Endodermal cell (in vitro differentiated cells): ENCODE data around the gene GSG1L. TPM values are rescaled to one million over a fixed set of nuclear protein-coding genes. Genes with fewer than 3 reads are reported as not detected.

Experiments
- DNase-seq: peaks from one replicate; pipeline ENCODE4 v3.0.0-alpha.2; 2017
- H3K27ac ChIP-seq: 2 replicates; pipeline ENCODE4 v1.5.1; 2013; ENCODE audit warnings: mild to moderate bottlenecking, low read depth, low read length, moderate library complexity
- H3K27me3 ChIP-seq: 2 replicates; pipeline ENCODE4 v1.6.1; 2013; ENCODE audit warnings: mild to moderate bottlenecking, low read length, moderate library complexity; ENCODE audit not compliant: insufficient read depth, control insufficient read depth, poor library complexity, severe bottlenecking
- H3K36me3 ChIP-seq: 2 replicates; pipeline ENCODE4 v1.7.0; 2013; ENCODE audit warnings: mild to moderate bottlenecking, low read length, moderate library complexity; ENCODE audit not compliant: control insufficient read depth, insufficient read depth
- H3K4me1 ChIP-seq: one replicate; pipeline ENCODE4 v1.7.0; 2013; ENCODE audit warnings: low read length; ENCODE audit not compliant: control insufficient read depth, insufficient read depth
- H3K4me3 ChIP-seq: 2 replicates; pipeline ENCODE4 v1.5.1; 2013; ENCODE audit warnings: mild to moderate bottlenecking, low read length, moderate library complexity
- H3K9ac ChIP-seq: 2 replicates; pipeline ENCODE4 v1.6.1; 2013; ENCODE audit warnings: mild to moderate bottlenecking, low read length, moderate library complexity; ENCODE audit not compliant: poor library complexity, severe bottlenecking; ENCODE audit errors: extremely low read depth
- H3K9me3 ChIP-seq: 2 replicates; pipeline ENCODE4 v1.6.1; 2013; ENCODE audit warnings: mild to moderate bottlenecking, low read length, moderate library complexity; ENCODE audit not compliant: control insufficient read depth
- H3K27ac Mint-ChIP-seq: 2 replicates; pipeline ENCODE4 v1.8.0; 2020; ENCODE audit warnings: mixed read lengths
- H3K27me3 Mint-ChIP-seq: 2 replicates; pipeline ENCODE4 v1.8.0; 2021; ENCODE audit warnings: mild to moderate bottlenecking, mixed read lengths; ENCODE audit not compliant: insufficient read depth
- H3K36me3 Mint-ChIP-seq: 2 replicates; pipeline ENCODE4 v1.8.0; 2020; ENCODE audit warnings: low read depth, mixed read lengths
- H3K4me1 Mint-ChIP-seq: 2 replicates; pipeline ENCODE4 v1.8.0; 2020; ENCODE audit warnings: mixed read lengths
- H3K4me3 Mint-ChIP-seq: 2 replicates; pipeline ENCODE4 v1.8.0; 2020; ENCODE audit warnings: mild to moderate bottlenecking, moderate library complexity, mixed read lengths
- H3K9me3 Mint-ChIP-seq: 2 replicates; pipeline ENCODE4 v1.8.0; 2020; ENCODE audit warnings: mild to moderate bottlenecking, mixed read lengths
- WGBS, 2 experiments: methylation state at CpG; one replicate each; pipeline versions ENCODE4 v1.1.5 to v1.1.7; 2013; ENCODE audit warnings: missing lambda C conversion rate in 2 of 2, mixed read lengths in 1 of 2; ENCODE audit not compliant: insufficient coverage in 1 of 2, insufficient read length in 1 of 2; 5-methylcytosine and 5-hydroxymethylcytosine counted together
- total RNA-seq, 2 donors: library from RNA; stranded (reverse); fragmentation: NEBNext Ultra II Directional in 1 of 2; extraction: Animal tissue kit (Norgen Biotek cat#: 25700) in 1 of 2; gene quantifications; 2 replicates in 1 of 2; 3 replicates in 1 of 2; pipeline ENCODE4 v1.2.1, GENCODE V29; 2021
- TF ChIP-seq, protein P1 (sequence below): fragments of 200-600 bp; sonication (generic); conservative IDR thresholded peaks from 2 replicates; pipeline ENCODE4 v1.5.0; 2021; ENCODE audit warnings: antibody characterized with exemption, mild to moderate bottlenecking

The GSG1L gene
- total RNA-seq, 2 donors from 2014 or later = 0.24 TPM; not detected in 1

DNA sequence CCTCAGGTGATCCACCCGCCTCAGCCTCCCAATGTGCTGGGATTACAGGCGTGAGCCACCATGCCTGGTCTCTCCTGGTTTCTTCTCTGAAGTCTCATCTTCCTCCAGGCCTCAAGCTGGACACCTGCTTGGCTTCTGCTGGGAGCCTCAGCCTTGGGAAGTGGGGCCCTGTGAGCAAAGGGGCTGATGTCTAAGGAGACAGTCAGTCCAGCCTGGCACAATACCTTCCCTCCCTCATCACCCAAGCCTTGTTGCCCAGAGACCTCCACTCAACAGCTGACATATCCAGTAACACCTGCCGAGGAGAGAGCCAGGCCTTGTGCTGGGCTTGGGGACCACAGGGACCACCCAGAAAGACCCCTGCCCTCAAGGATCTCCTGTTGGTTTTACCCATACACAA is 251.6 kb downstream of the GSG1L start:
- Mint-ChIP-seq H3K4me1 (no peaks in the 10 kb centered on the region), H3K9me3 (no peaks in the 10 kb centered on the region), H3K27me3 (peaks cover 7% of the 10 kb centered on the region), H3K4me3 (no peak overlapping the region), H3K36me3 (no peaks in the 10 kb centered on the region), H3K27ac (no peak overlapping the region)
- peak; percentile 3 for DNase-seq
- Histone ChIP-seq H3K4me1 (no peaks in the 10 kb centered on the region), H3K9me3 (no peaks in the 10 kb centered on the region), H3K36me3 (no peaks in the 10 kb centered on the region), H3K27ac (no peak overlapping the region), H3K9ac (no peak overlapping the region), H3K27me3 (no peaks in the 10 kb centered on the region), H3K4me3 (no peak overlapping the region)
- 77 to 100% methylated on average over 1 to 3 of the region's 3 CpGs for WGBS, 2 experiments
- TF ChIP-seq, protein P1, sequence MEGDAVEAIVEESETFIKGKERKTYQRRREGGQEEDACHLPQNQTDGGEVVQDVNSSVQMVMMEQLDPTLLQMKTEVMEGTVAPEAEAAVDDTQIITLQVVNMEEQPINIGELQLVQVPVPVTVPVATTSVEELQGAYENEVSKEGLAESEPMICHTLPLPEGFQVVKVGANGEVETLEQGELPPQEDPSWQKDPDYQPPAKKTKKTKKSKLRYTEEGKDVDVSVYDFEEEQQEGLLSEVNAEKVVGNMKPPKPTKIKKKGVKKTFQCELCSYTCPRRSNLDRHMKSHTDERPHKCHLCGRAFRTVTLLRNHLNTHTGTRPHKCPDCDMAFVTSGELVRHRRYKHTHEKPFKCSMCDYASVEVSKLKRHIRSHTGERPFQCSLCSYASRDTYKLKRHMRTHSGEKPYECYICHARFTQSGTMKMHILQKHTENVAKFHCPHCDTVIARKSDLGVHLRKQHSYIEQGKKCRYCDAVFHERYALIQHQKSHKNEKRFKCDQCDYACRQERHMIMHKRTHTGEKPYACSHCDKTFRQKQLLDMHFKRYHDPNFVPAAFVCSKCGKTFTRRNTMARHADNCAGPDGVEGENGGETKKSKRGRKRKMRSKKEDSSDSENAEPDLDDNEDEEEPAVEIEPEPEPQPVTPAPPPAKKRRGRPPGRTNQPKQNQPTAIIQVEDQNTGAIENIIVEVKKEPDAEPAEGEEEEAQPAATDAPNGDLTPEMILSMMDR = no peak

DNA sequence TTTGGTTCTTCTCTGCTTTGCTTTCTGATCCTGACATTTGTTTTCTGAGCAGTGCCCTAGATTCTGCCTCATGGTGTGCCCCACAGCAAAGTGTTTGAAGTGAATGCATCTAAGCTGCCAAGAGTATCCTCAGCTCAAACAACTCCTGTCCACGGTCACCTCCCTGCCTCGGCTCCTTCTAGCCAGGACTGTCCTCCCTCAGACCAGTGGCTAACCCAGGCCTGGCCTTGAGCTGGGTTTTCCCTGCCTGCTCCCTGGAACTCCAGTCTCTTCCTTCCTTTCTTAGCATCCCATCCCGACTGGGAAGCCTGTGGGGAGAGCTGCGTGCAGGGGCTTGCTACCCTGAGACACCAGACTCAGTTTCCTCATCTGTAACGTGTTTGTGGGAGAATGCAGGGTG is 256.5 kb downstream of the GSG1L start:
- 79% methylated on average over 5 of the region's 5 CpGs; no CpG with 5 or more reads in 1 of the 2 experiments for WGBS, 2 experiments
- no peak overlapping the region for H3K27ac Mint-ChIP-seq

DNA sequence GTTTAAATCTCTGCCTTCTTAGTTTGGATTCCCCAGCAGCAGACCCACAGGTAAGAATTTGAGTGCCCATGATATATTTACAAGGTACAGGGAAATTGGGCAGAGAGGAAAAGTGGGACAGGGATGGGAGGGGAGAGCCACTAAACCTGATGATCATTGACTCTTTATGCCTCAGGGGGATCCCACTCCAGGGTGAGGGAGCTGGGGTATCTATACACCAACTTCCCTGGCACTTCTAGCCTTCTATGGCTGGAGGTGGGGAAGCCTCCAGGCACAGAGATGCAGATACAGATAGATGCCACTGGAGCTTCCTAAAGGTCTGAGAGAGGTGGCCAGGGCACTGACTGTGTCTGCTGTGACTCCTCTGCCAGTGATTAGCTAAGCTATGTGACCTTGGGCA is 257.1 kb downstream of the GSG1L start:
- Histone ChIP-seq H3K27me3 (no peaks in the 10 kb centered on the region), H3K4me3 (no peak overlapping the region), H3K9me3 (no peaks in the 10 kb centered on the region), H3K27ac (no peak overlapping the region), H3K4me1 (no peaks in the 10 kb centered on the region), H3K9ac (no peak overlapping the region), H3K36me3 (no peaks in the 10 kb centered on the region)
- Mint-ChIP-seq H3K27me3 (peaks cover 7% of the 10 kb centered on the region), H3K9me3 (no peaks in the 10 kb centered on the region), H3K4me3 (no peak overlapping the region), H3K36me3 (no peaks in the 10 kb centered on the region), H3K4me1 (peaks cover 9% of the 10 kb centered on the region), H3K27ac (no peak overlapping the region)
- no peak for DNase-seq
- TF ChIP-seq, protein P1 = no peak

More for the DNA sequence above, 256.5 kb downstream of the GSG1L start:
- DNase-seq = no peak
- no peaks in the 10 kb centered on the region for H3K9me3 ChIP-seq
- no peaks in the 10 kb centered on the region for H3K27me3 ChIP-seq
- H3K4me1 ChIP-seq = no peaks in the 10 kb centered on the region
- Mint-ChIP-seq H3K9me3 (no peaks in the 10 kb centered on the region), H3K4me1 (peaks cover 9% of the 10 kb centered on the region), H3K36me3 (no peaks in the 10 kb centered on the region), H3K27me3 (peaks cover 7% of the 10 kb centered on the region), H3K4me3 (no peak overlapping the region)
- no peak overlapping the region for H3K27ac ChIP-seq
- no peak overlapping the region for H3K9ac ChIP-seq
- no peaks in the 10 kb centered on the region for H3K36me3 ChIP-seq
- TF ChIP-seq, protein P1 = no peak
- no peak overlapping the region for H3K4me3 ChIP-seq
